Activated T-cell treated with anti-CD3 and anti-CD28 coated beads for 1 hour (primary cell): Measurements from ENCODE around the gene FDX2.

ENCODE experiments used
- DNase-seq: peaks from one replicate; pipeline ENCODE4 v3.0.0-alpha.2; 2020; ENCODE audit warnings: low read depth

The FDX2 gene

DNA sequence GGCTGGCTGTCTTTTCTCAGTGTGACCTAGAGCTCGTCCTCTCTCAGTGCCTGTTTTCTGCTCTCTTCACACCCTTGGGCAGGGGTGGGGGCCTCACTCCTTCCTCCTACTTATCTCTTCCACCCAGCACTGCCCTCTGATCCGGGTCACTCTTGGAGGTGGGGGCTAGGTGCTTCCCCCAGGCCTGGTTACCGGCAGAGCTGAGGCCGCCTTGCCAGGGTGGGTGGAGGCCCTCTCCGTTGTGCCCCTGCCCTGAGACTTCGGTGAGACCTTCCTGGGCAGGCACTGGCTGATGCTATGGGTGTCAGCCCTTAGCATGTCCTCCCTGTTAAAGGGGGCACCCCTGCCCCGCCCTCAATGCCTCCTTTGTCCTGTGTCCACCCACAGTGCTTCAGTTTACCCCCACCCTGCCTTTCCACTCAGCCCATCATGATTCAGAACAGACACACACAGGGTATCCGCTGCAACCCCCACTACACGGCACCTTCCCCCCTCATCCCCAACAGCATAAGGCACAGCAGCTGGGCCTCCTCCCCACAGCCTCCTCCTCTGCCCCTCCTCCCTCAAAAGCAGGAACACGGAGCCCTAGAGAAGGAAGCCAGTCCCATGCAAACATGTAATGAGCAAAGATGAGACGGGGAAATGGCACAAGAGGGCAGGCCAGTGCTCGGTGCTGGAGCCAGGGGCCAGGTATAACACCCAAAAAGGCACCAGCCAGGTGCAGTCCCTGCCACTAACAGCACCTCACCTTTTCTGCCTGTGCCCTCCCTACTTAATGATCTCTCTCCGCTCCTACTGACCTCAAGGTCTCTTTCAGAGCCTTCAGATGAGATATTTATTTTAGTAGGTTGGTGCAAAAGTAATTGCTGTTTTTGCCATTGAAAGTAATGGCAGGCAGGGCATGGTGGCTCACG is 16.0 kb downstream of the FDX2 start:
- no peak for DNase-seq

DNA sequence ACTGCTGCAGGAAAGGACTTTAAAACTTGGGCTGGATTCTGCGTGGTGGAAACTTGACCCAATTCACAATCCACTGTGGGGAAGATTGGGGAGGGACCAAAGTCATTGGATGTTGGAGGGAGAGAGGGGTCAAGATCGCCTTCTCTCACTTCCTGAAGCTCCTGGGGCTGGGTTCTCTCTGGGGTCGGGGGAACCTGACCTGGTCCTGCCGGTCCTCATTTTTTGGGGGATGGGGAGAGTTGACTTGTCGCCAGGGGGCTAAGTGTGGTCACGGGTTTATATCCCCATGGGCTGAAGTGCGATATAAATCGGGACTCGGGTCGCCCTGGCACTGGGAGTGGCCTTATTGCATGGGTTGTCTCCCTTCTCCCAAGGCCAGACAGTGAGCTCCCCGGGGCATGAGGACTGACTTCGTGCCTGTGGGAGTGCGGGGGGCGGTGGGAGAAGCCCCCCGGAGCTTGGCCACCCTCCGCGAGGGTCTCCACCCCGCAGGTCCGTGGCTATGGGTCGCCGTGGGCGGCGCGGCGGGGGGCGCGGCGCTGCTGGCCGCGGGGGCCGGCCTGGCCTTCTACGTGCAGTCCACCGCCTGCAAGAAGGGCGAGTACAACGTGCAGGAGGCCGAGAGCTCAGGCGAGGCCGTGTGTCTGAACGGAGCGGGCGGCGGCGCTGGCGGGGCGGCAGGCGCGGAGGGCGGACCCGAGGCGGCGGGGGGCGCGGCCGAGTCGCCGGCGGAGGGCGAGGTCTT is 19.8 kb downstream of the FDX2 start:
- no peak for DNase-seq

GRCh38 chr19:10295305-10295846 is 20.4 kb downstream of the FDX2 start:
- peak; percentile 49 for DNase-seq

- DNase-seq: no peak
Observed at GRCh38 chr19:10294368-10294697, 21.5 kb downstream of the FDX2 start.

DNA sequence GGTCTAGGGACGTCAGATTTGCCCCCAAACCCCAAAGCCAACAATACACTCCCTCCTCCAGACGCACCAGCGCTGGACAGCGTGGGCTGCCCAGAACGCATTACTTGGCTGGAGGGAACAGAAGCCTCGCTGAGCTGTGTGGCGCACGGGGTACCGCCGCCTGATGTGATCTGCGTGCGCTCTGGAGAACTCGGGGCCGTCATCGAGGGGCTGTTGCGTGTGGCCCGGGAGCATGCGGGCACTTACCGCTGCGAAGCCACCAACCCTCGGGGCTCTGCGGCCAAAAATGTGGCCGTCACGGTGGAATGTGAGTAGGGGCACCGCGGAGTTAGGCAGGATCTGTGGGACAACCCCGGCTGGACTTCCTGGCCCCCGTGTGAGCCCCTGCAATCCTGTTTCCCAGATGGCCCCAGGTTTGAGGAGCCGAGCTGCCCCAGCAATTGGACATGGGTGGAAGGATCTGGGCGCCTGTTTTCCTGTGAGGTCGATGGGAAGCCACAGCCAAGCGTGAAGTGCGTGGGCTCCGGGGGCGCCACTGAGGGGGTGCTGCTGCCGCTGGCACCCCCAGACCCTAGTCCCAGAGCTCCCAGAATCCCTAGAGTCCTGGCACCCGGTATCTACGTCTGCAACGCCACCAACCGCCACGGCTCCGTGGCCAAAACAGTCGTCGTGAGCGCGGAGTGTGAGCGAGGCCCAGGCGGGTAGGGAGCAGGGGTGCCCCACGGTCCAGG is 22.0 kb downstream of the FDX2 start:
- DNase-seq: no peak

DNA sequence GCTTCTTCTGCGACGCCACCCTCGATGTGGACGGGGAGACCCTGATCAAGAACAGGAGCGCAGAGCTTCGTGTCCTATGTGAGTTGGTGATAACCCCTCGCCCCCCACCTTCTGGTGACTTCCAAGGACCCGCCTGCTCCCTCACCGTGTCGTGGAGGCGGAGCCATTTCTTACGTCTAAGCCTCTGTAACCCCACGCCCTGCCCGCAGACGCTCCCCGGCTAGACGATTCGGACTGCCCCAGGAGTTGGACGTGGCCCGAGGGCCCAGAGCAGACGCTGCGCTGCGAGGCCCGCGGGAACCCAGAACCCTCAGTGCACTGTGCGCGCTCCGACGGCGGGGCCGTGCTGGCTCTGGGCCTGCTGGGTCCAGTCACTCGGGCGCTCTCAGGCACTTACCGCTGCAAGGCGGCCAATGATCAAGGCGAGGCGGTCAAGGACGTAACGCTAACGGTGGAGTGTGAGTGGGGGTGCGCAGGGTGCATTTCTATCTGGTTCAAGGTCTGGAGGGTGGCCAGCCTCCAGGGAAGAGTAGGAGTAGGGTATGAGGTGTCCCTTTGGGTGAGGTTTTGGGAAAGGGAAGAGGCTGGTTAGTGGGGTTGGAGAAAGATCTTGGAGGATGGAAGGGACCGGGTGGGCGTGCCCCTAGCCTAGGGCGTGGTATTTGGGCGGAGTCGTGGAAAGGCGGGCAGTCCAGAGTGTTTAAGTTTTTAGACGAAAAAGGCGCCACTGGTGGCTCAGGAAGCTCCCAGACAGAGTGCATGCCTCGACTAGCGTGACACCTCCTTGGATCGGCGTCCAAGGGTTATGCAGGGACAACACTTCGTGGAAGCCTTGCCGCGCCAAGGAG is 22.8 kb downstream of the FDX2 start:
- no peak for DNase-seq

GRCh38 chr19:10292206-10292788 is 23.5 kb downstream of the FDX2 start:
- DNase-seq: peak; percentile 53

GRCh38 chr19:10291554-10292205 is 24.1 kb downstream of the FDX2 start:
- DNase-seq: no peak

DNA sequence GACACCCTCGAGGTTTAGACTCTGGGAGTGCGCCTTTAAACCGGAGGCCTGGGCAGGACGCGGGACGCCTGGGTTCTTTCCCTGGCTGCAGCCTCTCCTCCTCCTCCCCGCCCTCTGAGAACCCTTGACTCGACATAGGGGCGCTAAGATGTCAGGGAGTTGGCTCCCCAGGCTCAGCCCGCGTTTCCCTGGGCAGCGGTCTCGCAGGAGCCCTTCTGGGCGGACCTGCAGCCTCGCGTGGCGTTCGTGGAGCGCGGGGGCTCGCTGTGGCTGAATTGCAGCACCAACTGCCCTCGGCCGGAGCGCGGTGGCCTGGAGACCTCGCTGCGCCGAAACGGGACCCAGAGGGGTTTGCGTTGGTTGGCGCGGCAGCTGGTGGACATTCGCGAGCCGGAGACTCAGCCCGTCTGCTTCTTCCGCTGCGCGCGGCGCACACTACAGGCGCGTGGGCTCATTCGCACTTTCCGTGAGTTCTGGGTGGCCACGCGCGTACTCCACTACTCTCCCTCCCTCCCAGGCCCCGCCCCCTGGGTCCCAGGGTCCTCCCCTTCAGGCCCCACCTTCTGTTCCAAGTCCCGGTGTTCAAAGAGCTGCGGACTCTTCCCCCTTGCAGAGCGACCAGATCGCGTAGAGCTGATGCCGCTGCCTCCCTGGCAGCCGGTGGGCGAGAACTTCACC is 24.8 kb downstream of the FDX2 start:
- DNase-seq: no peak

GRCh38 chr19:10290357-10290875 is 25.4 kb downstream of the FDX2 start:
- DNase-seq: no peak

GRCh38 chr19:10289836-10290356 is 25.9 kb downstream of the FDX2 start, which contains the start of gene ICAM5:
Gene ICAM5 (plus strand): TSS chr19:10289952. CDS start chr19:10290044, 92 bp downstream.
- DNase-seq: no peak

GRCh38 chr19:10289167-10289835 is 26.5 kb downstream of the FDX2 start:
- DNase-seq: peak; percentile 46

- DNase-seq: no peak
Observed at GRCh38 chr19:10288662-10289166, 27.1 kb downstream of the FDX2 start.

DNA sequence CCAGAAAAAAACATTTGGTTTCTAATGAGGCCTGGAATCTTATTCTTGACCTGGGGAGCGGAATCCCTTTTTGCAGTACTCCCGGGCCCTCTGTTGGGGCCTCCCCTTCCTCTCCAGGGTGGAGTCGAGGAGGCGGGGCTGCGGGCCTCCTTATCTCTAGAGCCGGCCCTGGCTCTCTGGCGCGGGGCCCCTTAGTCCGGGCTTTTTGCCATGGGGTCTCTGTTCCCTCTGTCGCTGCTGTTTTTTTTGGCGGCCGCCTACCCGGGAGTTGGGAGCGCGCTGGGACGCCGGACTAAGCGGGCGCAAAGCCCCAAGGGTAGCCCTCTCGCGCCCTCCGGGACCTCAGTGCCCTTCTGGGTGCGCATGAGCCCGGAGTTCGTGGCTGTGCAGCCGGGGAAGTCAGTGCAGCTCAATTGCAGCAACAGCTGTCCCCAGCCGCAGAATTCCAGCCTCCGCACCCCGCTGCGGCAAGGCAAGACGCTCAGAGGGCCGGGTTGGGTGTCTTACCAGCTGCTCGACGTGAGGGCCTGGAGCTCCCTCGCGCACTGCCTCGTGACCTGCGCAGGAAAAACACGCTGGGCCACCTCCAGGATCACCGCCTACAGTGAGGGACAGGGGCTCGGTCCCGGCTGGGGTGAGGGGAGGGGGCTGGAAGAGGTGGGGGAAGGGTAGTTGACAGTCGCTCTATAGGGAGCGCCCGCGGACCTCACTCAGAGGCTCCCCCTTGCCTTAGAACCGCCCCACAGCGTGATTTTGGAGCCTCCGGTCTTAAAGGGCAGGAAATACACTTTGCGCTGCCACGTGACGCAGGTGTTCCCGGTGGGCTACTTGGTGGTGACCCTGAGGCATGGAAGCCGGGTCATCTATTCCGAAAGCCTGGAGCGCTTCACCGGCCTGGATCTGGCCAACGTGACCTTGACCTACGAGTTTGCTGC is 28.7 kb downstream of the FDX2 start, which contains the start of gene ICAM4:
ICAM4 (plus strand) TSS at position 153 of the 935 bp plus-strand sequence; CDS start at position 211, 58 bp downstream.
- no peak for DNase-seq

GRCh38 chr19:10285393-10285792 is 30.4 kb downstream of the FDX2 start:
- no peak for DNase-seq

DNA sequence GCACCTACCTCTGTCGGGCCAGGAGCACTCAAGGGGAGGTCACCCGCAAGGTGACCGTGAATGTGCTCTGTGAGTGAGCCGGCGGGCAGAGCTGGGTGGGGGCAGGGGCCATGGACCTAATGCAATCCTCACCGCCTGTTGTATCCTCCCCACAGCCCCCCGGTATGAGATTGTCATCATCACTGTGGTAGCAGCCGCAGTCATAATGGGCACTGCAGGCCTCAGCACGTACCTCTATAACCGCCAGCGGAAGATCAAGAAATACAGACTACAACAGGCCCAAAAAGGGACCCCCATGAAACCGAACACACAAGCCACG is 30.9 kb downstream of the FDX2 start:
- DNase-seq: no peak
